ENCODE results near the gene DNAJC4.

DNA sequence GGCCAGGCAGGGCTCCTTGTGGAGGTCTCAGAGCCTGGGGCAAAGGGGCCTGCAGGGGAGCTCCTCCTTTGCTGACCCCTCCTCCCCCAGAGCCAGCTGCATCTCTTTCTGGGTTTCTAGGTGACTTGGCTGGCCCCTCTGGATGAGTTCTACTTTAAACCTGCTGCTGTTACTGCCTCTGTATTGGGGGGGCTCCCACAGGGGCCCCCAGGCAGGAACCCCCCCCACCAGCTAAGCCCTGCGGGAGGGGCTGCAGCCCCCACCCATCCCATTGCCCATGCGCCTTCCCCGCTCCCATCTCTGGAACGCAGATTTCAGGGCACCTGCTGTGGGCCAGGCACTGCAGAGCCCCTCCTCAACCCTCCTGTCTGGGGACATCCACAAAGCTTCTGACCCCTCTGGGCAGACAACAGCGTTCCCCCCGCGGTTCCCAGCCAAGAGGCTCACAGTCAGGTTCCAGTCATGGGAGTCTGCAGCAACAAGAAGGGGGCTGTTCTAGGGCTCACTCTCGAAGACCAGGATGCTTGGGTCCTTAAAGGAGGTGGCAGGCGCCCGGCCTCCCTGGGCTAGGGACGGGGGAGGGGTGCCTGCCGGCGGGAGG, 20.2 kb downstream of the DNAJC4 start:
- TF ChIP-seq POLR2A (IDR thresholded peaks at IDR 0.05; ENCODE audit: low read depth, low read length), result no peak
- TF ChIP-seq POLR2AphosphoS5 (IDR thresholded peaks at IDR 0.05; ENCODE audit: low read depth, low read length), result no peak
- no peak for TF ChIP-seq TAF1 (IDR thresholded peaks at IDR 0.05; ENCODE audit: borderline replicate concordance, low read depth, low read length)
